GM12891 (cell line): ENCODE results near the gene MSL3.

Experiments
- DNase-seq: peaks from one replicate; pipeline ENCODE4 v3.0.0; 2011; ENCODE audit warnings: low spot score; ENCODE audit not compliant: insufficient read length
- FAIRE-seq: peaks from 2 replicates; lab custom pipeline; 2011; peaks lifted over from hg19 to GRCh38; lab: Jason Lieb, UNC
- PAX5 ChIP-seq: IDR thresholded peaks from 2 replicates; pipeline ENCODE4 v1.6.1; 2011; ENCODE audit warnings: low read length, moderate library complexity, mild to moderate bottlenecking; ENCODE audit not compliant: insufficient read depth, severe bottlenecking
- POLR2A ChIP-seq: IDR thresholded peaks from 2 replicates; pipeline ENCODE4 v1.6.1; 2011; ENCODE audit warnings: low read depth, low read length, control low read depth
- POLR2AphosphoS5 ChIP-seq: IDR thresholded peaks from 2 replicates; pipeline ENCODE4 v1.6.1; 2011; ENCODE audit warnings: low read depth, low read length, control low read depth
- POU2F2 ChIP-seq: IDR thresholded peaks from 2 replicates; pipeline ENCODE4 v1.6.1; 2011; ENCODE audit warnings: low read depth, mild to moderate bottlenecking, control low read depth, low read length, moderate library complexity
- SPI1 ChIP-seq: IDR thresholded peaks from 2 replicates; pipeline ENCODE4 v1.6.1; 2011; ENCODE audit warnings: low read depth, low read length, control low read depth
- TAF1 ChIP-seq: IDR thresholded peaks from 2 replicates; pipeline ENCODE4 v1.6.1; 2011; ENCODE audit warnings: low read depth, low read length, control low read depth

The MSL3 gene

DNA sequence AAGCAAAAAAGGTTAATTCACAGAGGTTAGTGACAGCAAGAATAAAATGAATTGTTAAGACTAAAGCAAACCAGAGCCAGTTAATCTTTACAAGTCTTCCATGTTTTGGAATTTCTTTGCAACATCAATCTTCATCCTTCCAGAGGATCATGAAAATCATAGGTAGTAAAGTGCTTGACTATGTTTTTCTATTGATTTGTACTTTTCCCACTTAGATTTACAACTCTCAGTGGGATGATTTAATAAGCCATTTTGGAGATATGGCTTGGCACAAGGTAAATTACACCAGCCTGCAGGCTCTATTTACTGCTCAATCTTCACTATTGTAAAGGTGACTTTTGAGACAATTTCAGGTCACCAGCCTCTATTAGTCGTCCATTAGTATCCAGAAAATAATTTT is 26.5 kb downstream of the MSL3 start:
- DNase-seq (no peak), FAIRE-seq (no peak)
- TF ChIP-seq POLR2A (no peak), POLR2AphosphoS5 (no peak), SPI1 (no peak), POU2F2 (no peak), PAX5 (no peak), TAF1 (no peak)

DNA sequence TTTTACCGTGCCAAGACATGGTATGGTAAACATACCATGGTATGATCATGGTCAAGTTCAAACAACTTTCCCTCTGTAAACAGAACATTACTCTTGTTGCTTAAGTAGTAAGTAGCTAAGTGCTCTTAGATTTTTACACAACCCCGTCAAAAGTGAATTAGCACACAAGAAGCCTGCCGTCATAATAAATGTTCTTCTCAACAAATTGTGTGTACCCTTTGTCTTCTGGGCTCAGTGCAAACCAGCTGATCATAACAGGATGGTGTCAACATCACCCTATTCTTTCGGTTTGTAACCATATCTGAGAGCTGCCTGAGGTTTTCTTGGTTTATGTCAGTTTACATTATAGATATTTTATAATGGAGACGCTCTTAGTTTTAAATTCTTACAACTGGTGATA is 28.8 kb downstream of the MSL3 start:
- DNase-seq (no peak), FAIRE-seq (peak; percentile 59)
- TF ChIP-seq POU2F2 (no peak), POLR2A (no peak), TAF1 (no peak), POLR2AphosphoS5 (no peak)

- FAIRE-seq (peak; percentile 16), DNase-seq (no peak)
- TF ChIP-seq POU2F2 (no peak), POLR2AphosphoS5 (no peak), PAX5 (no peak), TAF1 (no peak), POLR2A (no peak), SPI1 (no peak)
These were observed 29.5 kb downstream of the MSL3 start for GRCh38 chrX:11787564-11787963.

- no peak for DNase-seq
- FAIRE-seq, result no peak
These were observed 31.8 kb downstream of the MSL3 start for GRCh38 chrX:11789809-11790208.

GRCh38 chrX:11791090-11791489 is 33.1 kb downstream of the MSL3 start:
- peak; percentile 78 for FAIRE-seq
- TF ChIP-seq SPI1, result no peak
- DNase-seq, result no peak

More at GRCh38 chrX:11789809-11790208, 31.8 kb downstream of the MSL3 start:
- TF ChIP-seq POLR2A (no peak), TAF1 (no peak), PAX5 (no peak), POLR2AphosphoS5 (no peak), POU2F2 (no peak), SPI1 (peak; percentile 94)

DNA sequence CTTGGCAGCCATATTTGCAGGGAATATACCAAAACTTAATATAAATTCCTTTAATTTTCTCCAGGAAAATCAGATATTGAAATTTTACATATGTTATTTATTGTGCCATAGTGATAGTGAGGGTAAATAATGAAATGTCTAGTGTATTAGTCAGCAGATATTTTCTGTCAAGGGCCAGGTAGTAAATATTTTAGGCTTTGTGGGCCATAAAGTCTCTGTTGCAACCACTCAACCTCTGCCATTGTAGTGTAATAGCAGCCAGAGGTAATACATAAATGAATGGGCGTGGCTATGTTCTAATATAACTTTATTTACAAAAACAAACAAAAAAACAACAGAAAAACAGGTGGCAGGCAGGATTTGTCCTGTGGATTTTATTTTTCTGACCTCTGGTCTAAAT is 33.5 kb downstream of the MSL3 start:
- FAIRE-seq, result no peak
- DNase-seq, result no peak
- TF ChIP-seq POLR2A, result no peak
- no peak for TF ChIP-seq PAX5
- no peak for TF ChIP-seq TAF1
- no peak for TF ChIP-seq SPI1
- no peak for TF ChIP-seq POLR2AphosphoS5
- no peak for TF ChIP-seq POU2F2

GRCh38 chrX:11792461-11793421 is 34.7 kb downstream of the MSL3 start:
- FAIRE-seq, result peak; percentile 92
- DNase-seq, result no peak
- no peak for TF ChIP-seq SPI1

DNA sequence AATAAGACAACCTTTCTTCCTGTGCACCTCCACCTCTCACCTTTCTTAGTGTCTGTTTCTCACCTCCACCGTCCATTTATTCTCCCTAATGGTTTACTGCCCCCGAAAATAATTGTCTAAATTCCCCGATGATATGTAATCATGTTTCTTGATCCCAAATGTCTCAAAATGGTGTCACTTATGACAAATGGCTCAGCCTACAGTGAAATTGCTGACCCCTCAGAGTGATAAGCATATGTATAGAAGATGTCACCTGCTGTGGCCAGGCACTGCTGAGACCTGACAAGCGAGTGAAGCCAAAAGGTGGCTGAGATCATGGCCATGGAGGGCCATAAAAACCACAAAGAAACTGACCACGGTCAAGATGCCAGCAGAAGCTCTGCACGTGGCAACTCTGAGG is 35.7 kb downstream of the MSL3 start:
- no peak for TF ChIP-seq POU2F2
- TF ChIP-seq TAF1, result no peak
- no peak for TF ChIP-seq PAX5
- TF ChIP-seq SPI1, result no peak
- no peak for TF ChIP-seq POLR2AphosphoS5
- no peak for TF ChIP-seq POLR2A
- FAIRE-seq (no peak), DNase-seq (no peak)

DNA sequence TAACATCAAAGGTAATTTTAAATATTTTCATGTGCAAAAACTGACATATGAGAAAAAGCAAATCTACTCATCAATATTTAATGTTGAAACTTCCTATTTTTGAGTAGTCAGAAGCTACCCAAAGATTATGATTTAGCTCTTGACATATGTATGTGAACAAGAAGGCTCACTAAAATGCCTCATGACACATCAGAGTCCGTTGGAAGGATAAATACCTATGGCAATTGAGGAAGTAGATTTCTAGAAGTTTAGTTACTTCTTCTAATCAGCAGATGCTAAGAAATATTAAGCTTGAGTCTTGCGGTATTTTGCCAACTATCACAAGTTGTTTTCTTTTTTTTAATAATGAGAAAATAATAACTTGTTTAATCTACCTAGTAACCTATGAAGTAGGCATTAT is 55.3 kb downstream of the MSL3 start:
- FAIRE-seq, result no peak
- no peak for TF ChIP-seq POLR2A
- no peak for TF ChIP-seq POLR2AphosphoS5
- no peak for TF ChIP-seq PAX5
- no peak for TF ChIP-seq POU2F2
- TF ChIP-seq TAF1, result no peak
- TF ChIP-seq SPI1, result no peak

More for the DNA sequence above, 55.3 kb downstream of the MSL3 start:
- no peak for DNase-seq
